HepG2 (cell line): ENCODE data around the gene BLID. TPM values are rescaled to one million over a fixed set of nuclear protein-coding genes. Genes with fewer than 3 reads are reported as not detected.

ENCODE experiments used
- ATAC-seq: fragments of 200-7000 bp; cut with Tn5 transposase; 3 replicates; pipeline ENCODE4 v1.9.1; 2020; ENCODE audit warnings: mild to moderate bottlenecking, moderate library complexity
- BruUV-seq: library from RNA; stranded (reverse); fragments of 400-500 nt; replicated peaks from 2 replicates; lab custom pipeline; 2021; lab: Mats Ljungman, UMichigan
- CTCF ChIA-PET: fragments of 300-600 bp; formaldehyde crosslinking; extraction: SDS; loops from one replicate; lab custom pipeline; 2021; ENCODE audit warnings: low total read pairs, inconsistent platforms, low intra/inter-chr PET ratio; lab: Yijun Ruan, JAX
- POLR2A ChIA-PET: fragments of 350-600 bp; sonication (Branson Sonifier 250); formaldehyde crosslinking; loops from one replicate; lab custom pipeline; 2020; ENCODE audit warnings: antibody characterized with exemption, inconsistent platforms; lab: Yijun Ruan, JAX
- DNase-seq: peaks from one replicate; pipeline ENCODE4 v3.0.0-alpha.2; 2015; ENCODE audit warnings: low spot score
- FAIRE-seq: peaks from 3 replicates; lab custom pipeline; 2011; peaks lifted over from hg19 to GRCh38; lab: Jason Lieb, UNC
- H2AFZ ChIP-seq: one replicate; pipeline ENCODE4 v1.6.1; 2011; ENCODE audit warnings: low read length, inconsistent platforms
- H3K27ac ChIP-seq: fragments of 300-600 bp; 3 replicates; pipeline ENCODE4 v1.8.0; 2011; ENCODE audit warnings: mixed run types, mild to moderate bottlenecking, mixed read lengths, low read length, inconsistent platforms; ENCODE audit not compliant: insufficient read depth; ENCODE audit errors: extremely low read length
- H3K27me3 ChIP-seq, 2 experiments: fragments of 200-600 bp in 1 of 2; 2 replicates in 1 of 2; 3 replicates in 1 of 2; pipeline versions ENCODE4 v1.6.0 to v1.8.0; 2011; ENCODE audit warnings: low read length in 2 of 2, mild to moderate bottlenecking in 2 of 2, moderate library complexity in 2 of 2, inconsistent platforms in 1 of 2; ENCODE audit not compliant: insufficient read depth in 2 of 2, control insufficient read depth in 1 of 2
- H3K36me3 ChIP-seq, 2 experiments: fragments of 200-600 bp in 1 of 2; replicated peaks in 1 of 2; 2 replicates in 1 of 2; 3 replicates in 1 of 2; pipeline versions ENCODE4 v1.5.1 to v1.8.0; 2011; ENCODE audit warnings: low read length in 2 of 2, inconsistent platforms in 1 of 2; ENCODE audit not compliant: insufficient read depth in 2 of 2, control insufficient read depth in 1 of 2
- H3K4me1 ChIP-seq: 2 replicates; pipeline ENCODE4 v1.5.1; 2012; ENCODE audit warnings: low read length, inconsistent platforms; ENCODE audit not compliant: insufficient read depth
- H3K4me2 ChIP-seq: 2 replicates; pipeline ENCODE4 v1.6.0; 2011; ENCODE audit warnings: low read depth, low read length, inconsistent platforms
- H3K4me3 ChIP-seq, 3 experiments: fragments of 200-600 bp in 1 of 3; sonication (generic), shearing (Covaris generic) in 1 of 3; replicated peaks in 1 of 3; 2 replicates each; pipeline ENCODE4 v1.5.1; 2011 to 2016; ENCODE audit warnings: low read length in 3 of 3, inconsistent platforms in 2 of 3, low read depth in 2 of 3, mild to moderate bottlenecking in 2 of 3, control low read depth in 1 of 3, mixed read lengths in 1 of 3; ENCODE audit not compliant: insufficient read depth in 1 of 3
- H3K79me2 ChIP-seq: one replicate; pipeline ENCODE4 v1.6.1; 2011; ENCODE audit warnings: low read length, inconsistent platforms; ENCODE audit not compliant: insufficient read depth
- H3K9ac ChIP-seq: 2 replicates; pipeline ENCODE4 v1.6.0; 2011; ENCODE audit warnings: mild to moderate bottlenecking, low read depth, low read length, inconsistent platforms; ENCODE audit not compliant: insufficient read depth
- H3K9me3 ChIP-seq: 2 replicates; pipeline ENCODE4 v1.5.1; 2012; ENCODE audit warnings: mild to moderate bottlenecking, low read length
- H4K20me1 ChIP-seq: 2 replicates; pipeline ENCODE4 v1.6.0; 2011; ENCODE audit warnings: inconsistent platforms, mild to moderate bottlenecking, low read length, moderate library complexity; ENCODE audit not compliant: insufficient read depth
- MED1 ChIP-seq: sonication (generic); formaldehyde crosslinking; IDR thresholded peaks from 2 replicates; pipeline ENCODE4 v1.4.0; 2020; ENCODE audit warnings: missing genetic modification reagents
- MTA3 ChIP-seq: sonication (generic); formaldehyde crosslinking; IDR thresholded peaks from 2 replicates; pipeline ENCODE4 v1.4.0; 2020; ENCODE audit warnings: missing genetic modification reagents
- NFE2L2 ChIP-seq: fragments of 150-350 bp; IDR thresholded peaks from 2 replicates; pipeline ENCODE4 v1.6.1; 2014; ENCODE audit warnings: low read length
- PHB2 ChIP-seq: fragments of 450-650 bp; IDR thresholded peaks from 2 replicates; pipeline ENCODE4 v1.6.1; 2018; ENCODE audit not compliant: partially characterized antibody
- ZFP37 ChIP-seq: sonication (generic); formaldehyde crosslinking; IDR thresholded peaks from 2 replicates; pipeline ENCODE4 v1.4.0; 2020; ENCODE audit warnings: missing genetic modification reagents, borderline replicate concordance
- ZFP90 ChIP-seq: sonication (generic); formaldehyde crosslinking; IDR thresholded peaks from 2 replicates; pipeline ENCODE4 v1.8.0; 2022; ENCODE audit warnings: missing genetic modification reagents, mild to moderate bottlenecking, inconsistent platforms, borderline replicate concordance
- ZNF12 ChIP-seq: sonication (generic); formaldehyde crosslinking; IDR thresholded peaks from 2 replicates; pipeline ENCODE4 v1.5.0; 2020; ENCODE audit warnings: missing genetic modification reagents
- ZNF263 ChIP-seq: sonication (generic); formaldehyde crosslinking; IDR thresholded peaks from 2 replicates; pipeline ENCODE4 v1.4.0; 2020; ENCODE audit warnings: missing genetic modification reagents
- ZNF326 ChIP-seq: sonication (generic); formaldehyde crosslinking; IDR thresholded peaks from 2 replicates; pipeline ENCODE4 v1.4.0; 2020; ENCODE audit warnings: missing genetic modification reagents, borderline replicate concordance
- ZNF768 ChIP-seq: sonication (generic); formaldehyde crosslinking; IDR thresholded peaks from 2 replicates; pipeline ENCODE4 v1.4.0; 2020; ENCODE audit warnings: missing genetic modification reagents
- WGBS: methylation state at CpG from one replicate; pipeline ENCODE4 v1.1.6; 2017; ENCODE audit warnings: low lambda C conversion rate; 5-methylcytosine and 5-hydroxymethylcytosine counted together
- in situ Hi-C: cut with HindIII; loops from 2 replicates; pipeline ENCODE4 v1.10.0; 2017; ENCODE audit warnings: low pct_unique_long_range_greater_than_20kb; ENCODE audit not compliant: extremely low pct_ligation_motif_present
- intact Hi-C: fragments of 100-400 bp; cut with micrococcal nuclease; formaldehyde crosslinking; loops from one replicate; pipeline ENCODE4 v1.10.0; 2022; ENCODE audit not compliant: unreplicated experiment
- polyA plus RNA-seq, 8 experiments: library from polyadenylated mRNA; depleted of rRNA in 3 of 8; stranded (reverse) in 7 of 8; unstranded in 1 of 8; fragments of >200 nt; fragmentation: Illumina TruSeq in 4 of 8; extraction: Trizol in 4 of 8; gene quantifications; 2 replicates each; pipeline versions ENCODE4 v1.2.1 to v1.2.3, GENCODE V29; 2011 to 2016; ENCODE audit warnings: low read depth in 4 of 8, missing spikeins in 1 of 8, mixed read lengths in 1 of 8; ENCODE audit not compliant: insufficient read depth in 1 of 8
- total RNA-seq, 5 experiments: library from RNA; depleted of rRNA; stranded (reverse); fragments of >200 nt; fragmentation: Illumina TruSeq; extraction: Trizol; gene quantifications; 2 replicates each; pipeline ENCODE4 v1.2.3, GENCODE V29; 2016; ENCODE audit warnings: low read depth in 1 of 5
- TF ChIP-seq, protein P1 (sequence below): sonication (generic); formaldehyde crosslinking; IDR thresholded peaks from 2 replicates; pipeline ENCODE4 v1.9.0; 2021; ENCODE audit warnings: missing genetic modification reagents, mild to moderate bottlenecking, borderline replicate concordance
- TF ChIP-seq, protein P2 (sequence below): sonication (generic); formaldehyde crosslinking; IDR thresholded peaks from 2 replicates; pipeline ENCODE4 v1.4.0; 2020; ENCODE audit warnings: mild to moderate bottlenecking, missing genetic modification reagents, borderline replicate concordance
- TF ChIP-seq, protein P3 (sequence below): sonication (generic); formaldehyde crosslinking; IDR thresholded peaks from 2 replicates; pipeline ENCODE4 v1.4.0; 2020; ENCODE audit warnings: missing genetic modification reagents, borderline replicate concordance
- TF ChIP-seq, protein P4 (sequence below): IDR thresholded peaks from 2 replicates; pipeline ENCODE4 v1.6.1; 2016; ENCODE audit warnings: control low read depth
- TF ChIP-seq, protein P5 (sequence below): IDR thresholded peaks from 2 replicates; pipeline ENCODE4 v1.6.1; 2012; ENCODE audit warnings: inconsistent platforms

BLID gene
- total and polyA plus RNA-seq, 2 of the 13 experiments (the other 11 are each of a cell fraction or from before 2014, with no cell fraction given) = not detected

DNA sequence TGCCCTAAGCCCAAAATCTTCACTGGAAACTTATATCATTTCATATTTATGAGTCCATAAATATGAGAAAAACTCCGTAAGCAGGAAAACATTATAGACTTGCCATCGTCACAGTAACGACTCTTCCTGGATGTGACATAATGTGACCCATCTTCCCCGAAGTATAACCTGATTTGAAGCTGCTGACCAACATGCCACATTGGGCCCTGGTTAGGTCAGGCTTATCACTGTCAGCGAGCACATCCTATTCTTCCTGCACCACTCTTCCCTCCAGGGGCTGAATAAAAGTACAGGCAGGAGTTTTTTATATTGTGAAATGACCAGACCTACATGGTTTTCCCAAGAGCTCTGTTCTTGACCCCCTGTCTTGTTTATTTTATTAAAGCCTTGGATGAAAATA is 12.1 kb upstream of the BLID start (continued):
- TF ChIP-seq, protein P1, sequence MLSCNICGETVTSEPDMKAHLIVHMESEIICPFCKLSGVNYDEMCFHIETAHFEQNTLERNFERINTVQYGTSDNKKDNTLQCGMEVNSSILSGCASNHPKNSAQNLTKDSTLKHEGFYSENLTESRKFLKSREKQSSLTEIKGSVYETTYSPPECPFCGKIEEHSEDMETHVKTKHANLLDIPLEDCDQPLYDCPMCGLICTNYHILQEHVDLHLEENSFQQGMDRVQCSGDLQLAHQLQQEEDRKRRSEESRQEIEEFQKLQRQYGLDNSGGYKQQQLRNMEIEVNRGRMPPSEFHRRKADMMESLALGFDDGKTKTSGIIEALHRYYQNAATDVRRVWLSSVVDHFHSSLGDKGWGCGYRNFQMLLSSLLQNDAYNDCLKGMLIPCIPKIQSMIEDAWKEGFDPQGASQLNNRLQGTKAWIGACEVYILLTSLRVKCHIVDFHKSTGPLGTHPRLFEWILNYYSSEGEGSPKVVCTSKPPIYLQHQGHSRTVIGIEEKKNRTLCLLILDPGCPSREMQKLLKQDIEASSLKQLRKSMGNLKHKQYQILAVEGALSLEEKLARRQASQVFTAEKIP (CRISPR knock-in tag) = no peak
- TF ChIP-seq PHB2 = no peak
- TF ChIP-seq, protein P2, sequence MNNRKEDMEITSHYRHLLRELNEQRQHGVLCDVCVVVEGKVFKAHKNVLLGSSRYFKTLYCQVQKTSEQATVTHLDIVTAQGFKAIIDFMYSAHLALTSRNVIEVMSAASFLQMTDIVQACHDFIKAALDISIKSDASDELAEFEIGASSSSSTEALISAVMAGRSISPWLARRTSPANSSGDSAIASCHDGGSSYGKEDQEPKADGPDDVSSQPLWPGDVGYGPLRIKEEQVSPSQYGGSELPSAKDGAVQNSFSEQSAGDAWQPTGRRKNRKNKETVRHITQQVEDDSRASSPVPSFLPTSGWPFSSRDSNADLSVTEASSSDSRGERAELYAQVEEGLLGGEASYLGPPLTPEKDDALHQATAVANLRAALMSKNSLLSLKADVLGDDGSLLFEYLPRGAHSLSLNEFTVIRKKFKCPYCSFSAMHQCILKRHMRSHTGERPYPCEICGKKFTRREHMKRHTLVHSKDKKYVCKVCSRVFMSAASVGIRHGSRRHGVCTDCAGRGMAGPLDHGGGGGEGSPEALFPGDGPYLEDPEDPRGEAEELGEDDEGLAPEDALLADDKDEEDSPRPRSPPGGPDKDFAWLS (CRISPR knock-in tag) = no peak
- TF ChIP-seq ZFP37 (CRISPR knock-in tag) = no peak
- no peak for TF ChIP-seq ZNF768 (CRISPR knock-in tag)
- TF ChIP-seq ZNF12 = no peak

DNA sequence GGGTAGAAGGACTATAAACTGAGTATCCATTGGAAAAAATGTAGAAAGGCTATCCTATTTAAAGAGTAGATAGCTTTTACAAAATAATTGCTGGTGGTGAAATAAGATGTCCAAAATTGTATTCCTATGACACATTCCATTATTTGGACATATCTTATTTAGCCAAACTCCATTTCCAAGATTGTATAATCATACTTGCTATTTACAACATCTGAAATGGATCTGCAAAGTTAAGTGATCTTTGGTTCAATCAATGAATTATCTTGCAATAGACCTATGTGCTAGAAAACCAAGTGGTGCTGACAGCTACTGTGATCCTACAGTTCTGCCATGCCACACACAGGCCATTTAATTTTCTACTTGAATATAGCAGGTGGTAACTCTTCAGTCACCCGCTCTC is 11.0 kb upstream of the BLID start:
- ATAC-seq (no peak), FAIRE-seq (no peak), DNase-seq (no peak)
- POLR2A ChIA-PET = no interaction called here
- Histone ChIP-seq H4K20me1 (no peaks in the 10 kb centered on the region), H3K79me2 (no peaks in the 10 kb centered on the region), H3K36me3 (no peaks in the 10 kb centered on the region), H3K9ac (no peak overlapping the region), H3K4me1 (no peaks in the 10 kb centered on the region), H3K27ac (no peak overlapping the region), H3K27me3 (no peaks in the 10 kb centered on the region), H3K4me3 (no peak overlapping the region), H3K9me3 (no peaks in the 10 kb centered on the region), H2AFZ (no peak overlapping the region), H3K4me2 (no peak overlapping the region)
- WGBS = 100% methylated on average over 1 of the region's 1 CpG
- BruUV-seq = no TSS peak
- intact Hi-C loops = no loop called here
- CTCF ChIA-PET = no interaction called here
- in situ Hi-C loops = no loop called here
- TF ChIP-seq MED1 (CRISPR knock-in tag) (no peak), ZNF263 (CRISPR knock-in tag) (no peak), ZNF326 (CRISPR knock-in tag) (no peak), MTA3 (CRISPR knock-in tag) (no peak), ZFP90 (CRISPR knock-in tag) (no peak), NFE2L2 (no peak)
- TF ChIP-seq, protein P3, sequence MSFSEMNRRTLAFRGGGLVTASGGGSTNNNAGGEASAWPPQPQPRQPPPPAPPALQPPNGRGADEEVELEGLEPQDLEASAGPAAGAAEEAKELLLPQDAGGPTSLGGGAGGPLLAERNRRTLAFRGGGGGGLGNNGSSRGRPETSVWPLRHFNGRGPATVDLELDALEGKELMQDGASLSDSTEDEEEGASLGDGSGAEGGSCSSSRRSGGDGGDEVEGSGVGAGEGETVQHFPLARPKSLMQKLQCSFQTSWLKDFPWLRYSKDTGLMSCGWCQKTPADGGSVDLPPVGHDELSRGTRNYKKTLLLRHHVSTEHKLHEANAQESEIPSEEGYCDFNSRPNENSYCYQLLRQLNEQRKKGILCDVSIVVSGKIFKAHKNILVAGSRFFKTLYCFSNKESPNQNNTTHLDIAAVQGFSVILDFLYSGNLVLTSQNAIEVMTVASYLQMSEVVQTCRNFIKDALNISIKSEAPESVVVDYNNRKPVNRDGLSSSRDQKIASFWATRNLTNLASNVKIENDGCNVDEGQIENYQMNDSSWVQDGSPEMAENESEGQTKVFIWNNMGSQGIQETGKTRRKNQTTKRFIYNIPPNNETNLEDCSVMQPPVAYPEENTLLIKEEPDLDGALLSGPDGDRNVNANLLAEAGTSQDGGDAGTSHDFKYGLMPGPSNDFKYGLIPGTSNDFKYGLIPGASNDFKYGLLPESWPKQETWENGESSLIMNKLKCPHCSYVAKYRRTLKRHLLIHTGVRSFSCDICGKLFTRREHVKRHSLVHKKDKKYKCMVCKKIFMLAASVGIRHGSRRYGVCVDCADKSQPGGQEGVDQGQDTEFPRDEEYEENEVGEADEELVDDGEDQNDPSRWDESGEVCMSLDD (CRISPR knock-in tag) = no peak
- TF ChIP-seq, protein P4, sequence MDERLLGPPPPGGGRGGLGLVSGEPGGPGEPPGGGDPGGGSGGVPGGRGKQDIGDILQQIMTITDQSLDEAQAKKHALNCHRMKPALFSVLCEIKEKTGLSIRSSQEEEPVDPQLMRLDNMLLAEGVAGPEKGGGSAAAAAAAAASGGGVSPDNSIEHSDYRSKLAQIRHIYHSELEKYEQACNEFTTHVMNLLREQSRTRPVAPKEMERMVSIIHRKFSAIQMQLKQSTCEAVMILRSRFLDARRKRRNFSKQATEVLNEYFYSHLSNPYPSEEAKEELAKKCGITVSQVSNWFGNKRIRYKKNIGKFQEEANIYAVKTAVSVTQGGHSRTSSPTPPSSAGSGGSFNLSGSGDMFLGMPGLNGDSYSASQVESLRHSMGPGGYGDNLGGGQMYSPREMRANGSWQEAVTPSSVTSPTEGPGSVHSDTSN (CRISPR knock-in tag) = no peak
- TF ChIP-seq, protein P5, sequence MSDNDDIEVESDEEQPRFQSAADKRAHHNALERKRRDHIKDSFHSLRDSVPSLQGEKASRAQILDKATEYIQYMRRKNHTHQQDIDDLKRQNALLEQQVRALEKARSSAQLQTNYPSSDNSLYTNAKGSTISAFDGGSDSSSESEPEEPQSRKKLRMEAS = no peak
